ENCODE data around the gene CDH13. TPM values are rescaled to one million over a fixed set of nuclear protein-coding genes. Genes with fewer than 3 reads are reported as not detected.

The CDH13 gene
- total RNA-seq, 2 donors from 2014 or later: 228 to 280 TPM

- no peaks in the 10 kb centered on the region for H3K4me1 ChIP-seq (ENCODE audit: control insufficient read depth in 1 of 2, low read depth in 2 of 2)
- H3K27me3 ChIP-seq (replicated peaks; ENCODE audit: insufficient read depth): no peaks in the 10 kb centered on the region
- ATAC-seq (ENCODE audit: insufficient number of reproducible peaks, low FRiP score, low read depth): no peak
- DNase-seq (ENCODE audit: low spot score): no peak
- TF ChIP-seq, protein P1, sequence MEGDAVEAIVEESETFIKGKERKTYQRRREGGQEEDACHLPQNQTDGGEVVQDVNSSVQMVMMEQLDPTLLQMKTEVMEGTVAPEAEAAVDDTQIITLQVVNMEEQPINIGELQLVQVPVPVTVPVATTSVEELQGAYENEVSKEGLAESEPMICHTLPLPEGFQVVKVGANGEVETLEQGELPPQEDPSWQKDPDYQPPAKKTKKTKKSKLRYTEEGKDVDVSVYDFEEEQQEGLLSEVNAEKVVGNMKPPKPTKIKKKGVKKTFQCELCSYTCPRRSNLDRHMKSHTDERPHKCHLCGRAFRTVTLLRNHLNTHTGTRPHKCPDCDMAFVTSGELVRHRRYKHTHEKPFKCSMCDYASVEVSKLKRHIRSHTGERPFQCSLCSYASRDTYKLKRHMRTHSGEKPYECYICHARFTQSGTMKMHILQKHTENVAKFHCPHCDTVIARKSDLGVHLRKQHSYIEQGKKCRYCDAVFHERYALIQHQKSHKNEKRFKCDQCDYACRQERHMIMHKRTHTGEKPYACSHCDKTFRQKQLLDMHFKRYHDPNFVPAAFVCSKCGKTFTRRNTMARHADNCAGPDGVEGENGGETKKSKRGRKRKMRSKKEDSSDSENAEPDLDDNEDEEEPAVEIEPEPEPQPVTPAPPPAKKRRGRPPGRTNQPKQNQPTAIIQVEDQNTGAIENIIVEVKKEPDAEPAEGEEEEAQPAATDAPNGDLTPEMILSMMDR (IDR thresholded peaks at IDR 0.05): no peak
- H3K27ac ChIP-seq: no peak overlapping the region
- no peaks in the 10 kb centered on the region for H3K36me3 ChIP-seq
- H3K9me3 ChIP-seq: no peaks in the 10 kb centered on the region
- H3K4me3 ChIP-seq: no peak overlapping the region
Observed at GRCh38 chr16:83271970-83272575, 645.3 kb downstream of the CDH13 start.

- ATAC-seq (ENCODE audit: insufficient number of reproducible peaks, low FRiP score, low read depth) (no peak), DNase-seq (ENCODE audit: low spot score) (no peak)
- no peaks in the 10 kb centered on the region for H3K36me3 ChIP-seq
- H3K4me3 ChIP-seq: no peak overlapping the region
- no peaks in the 10 kb centered on the region for H3K4me1 ChIP-seq (ENCODE audit: control insufficient read depth in 1 of 2, low read depth in 2 of 2)
- H3K27me3 ChIP-seq (replicated peaks; ENCODE audit: insufficient read depth): no peaks in the 10 kb centered on the region
- no peak overlapping the region for H3K27ac ChIP-seq
- no peaks in the 10 kb centered on the region for H3K9me3 ChIP-seq
- TF ChIP-seq, protein P1 (IDR thresholded peaks at IDR 0.05): no peak
Observed at GRCh38 chr16:83272843-83273242, 646.1 kb downstream of the CDH13 start.

DNA sequence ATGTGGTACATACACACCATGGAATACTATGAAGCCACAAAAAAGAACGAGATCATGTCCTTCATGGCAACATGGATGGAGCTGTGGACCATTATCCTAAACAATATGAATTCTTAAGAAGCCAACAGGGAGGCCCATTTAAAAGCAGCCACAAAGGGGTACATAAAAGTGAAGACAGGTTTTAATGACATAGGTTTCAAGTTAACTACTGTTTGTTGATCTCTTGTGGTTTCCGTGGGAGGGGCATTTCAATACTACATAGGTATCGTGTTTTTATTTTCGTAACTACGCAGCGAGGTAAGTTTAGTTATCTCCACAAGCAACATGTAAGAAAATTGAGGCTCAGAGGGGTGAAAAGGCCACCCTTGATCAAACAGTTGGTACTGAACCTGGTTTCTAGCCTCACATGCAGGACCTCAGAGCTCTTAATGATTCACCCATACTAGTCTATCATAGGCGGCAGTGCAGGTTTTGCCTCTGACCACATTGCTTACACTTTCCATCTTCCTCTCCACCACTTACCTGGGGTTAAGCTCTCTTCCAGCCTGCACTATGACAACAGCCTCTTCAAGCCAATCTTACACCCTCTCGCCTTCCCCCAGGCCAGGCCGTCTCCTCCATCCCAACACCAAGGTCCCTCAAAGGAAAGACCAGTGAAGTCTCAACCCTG is 646.9 kb downstream of the CDH13 start:
- H3K4me1 ChIP-seq (ENCODE audit: control insufficient read depth in 1 of 2, low read depth in 2 of 2): no peaks in the 10 kb centered on the region
- H3K4me3 ChIP-seq: no peak overlapping the region
- no peaks in the 10 kb centered on the region for H3K27me3 ChIP-seq (replicated peaks; ENCODE audit: insufficient read depth)
- TF ChIP-seq, protein P1 (IDR thresholded peaks at IDR 0.05): no peak
- H3K36me3 ChIP-seq: no peaks in the 10 kb centered on the region
- DNase-seq (ENCODE audit: low spot score) (no peak), ATAC-seq (ENCODE audit: insufficient number of reproducible peaks, low FRiP score, low read depth) (no peak)
- H3K27ac ChIP-seq: no peak overlapping the region
- H3K9me3 ChIP-seq: no peaks in the 10 kb centered on the region

DNA sequence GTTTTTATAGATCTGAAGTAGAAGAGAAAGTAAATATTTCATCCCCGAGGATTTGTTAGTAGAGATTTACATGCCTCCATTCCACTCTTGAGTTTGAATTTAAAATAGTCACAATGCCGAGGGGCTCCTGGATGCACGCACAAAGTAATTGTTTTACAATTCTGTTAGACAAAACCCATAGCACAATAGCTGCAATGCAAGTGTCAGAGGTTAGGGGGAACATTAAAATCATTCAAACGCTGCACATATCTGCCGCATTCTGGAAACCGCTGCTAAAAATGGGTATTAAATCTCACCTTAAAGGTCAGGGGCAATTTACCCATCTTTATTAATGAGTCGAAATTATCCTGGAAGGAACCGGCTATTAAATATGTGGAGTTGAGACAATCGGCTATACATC is 652.5 kb downstream of the CDH13 start:
- no peaks in the 10 kb centered on the region for H3K27me3 ChIP-seq (replicated peaks; ENCODE audit: insufficient read depth)
- H3K27ac ChIP-seq: no peak overlapping the region
- ATAC-seq (ENCODE audit: insufficient number of reproducible peaks, low FRiP score, low read depth): no peak
- DNase-seq (ENCODE audit: low spot score): no peak
- no peaks in the 10 kb centered on the region for H3K36me3 ChIP-seq
- TF ChIP-seq, protein P1 (IDR thresholded peaks at IDR 0.05): no peak
- no peaks in the 10 kb centered on the region for H3K9me3 ChIP-seq
- no peak overlapping the region for H3K4me3 ChIP-seq
- no peaks in the 10 kb centered on the region for H3K4me1 ChIP-seq (ENCODE audit: control insufficient read depth in 1 of 2, low read depth in 2 of 2)

DNA sequence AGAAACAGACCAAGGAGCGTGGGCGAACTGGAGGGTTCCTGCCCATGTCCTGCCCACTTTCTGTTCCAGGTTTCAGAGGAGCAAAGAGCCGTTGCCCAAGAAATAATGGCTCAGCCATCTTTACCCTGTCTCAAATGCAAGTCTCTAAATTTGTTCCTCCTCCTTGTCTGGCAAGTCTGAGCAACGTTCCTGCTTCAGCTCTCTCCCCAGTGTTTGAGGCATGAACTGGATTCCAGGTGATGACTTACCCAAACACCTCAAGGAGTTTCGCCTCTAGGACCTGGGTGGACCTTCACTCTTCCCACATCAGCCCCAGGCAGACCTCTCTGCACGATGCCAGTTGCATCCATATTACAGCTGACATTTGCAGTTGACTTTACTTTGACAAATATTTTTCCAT is 659.2 kb downstream of the CDH13 start:
- ATAC-seq (ENCODE audit: insufficient number of reproducible peaks, low FRiP score, low read depth): no peak
- no peaks in the 10 kb centered on the region for H3K4me1 ChIP-seq (ENCODE audit: control insufficient read depth in 1 of 2, low read depth in 2 of 2)
- H3K27me3 ChIP-seq (replicated peaks; ENCODE audit: insufficient read depth): no peaks in the 10 kb centered on the region
- no peaks in the 10 kb centered on the region for H3K9me3 ChIP-seq
- TF ChIP-seq, protein P1 (IDR thresholded peaks at IDR 0.05): no peak
- no peak for DNase-seq (ENCODE audit: low spot score)
- H3K27ac ChIP-seq: no peak overlapping the region
- H3K4me3 ChIP-seq: no peak overlapping the region
- no peaks in the 10 kb centered on the region for H3K36me3 ChIP-seq
